D341Med (cell line): Measurements from ENCODE around the gene SETD1B.

ENCODE experiments used
- DNase-seq: peaks from one replicate; pipeline ENCODE4 v3.0.0; 2012; ENCODE audit warnings: low spot score

The SETD1B gene

DNA sequence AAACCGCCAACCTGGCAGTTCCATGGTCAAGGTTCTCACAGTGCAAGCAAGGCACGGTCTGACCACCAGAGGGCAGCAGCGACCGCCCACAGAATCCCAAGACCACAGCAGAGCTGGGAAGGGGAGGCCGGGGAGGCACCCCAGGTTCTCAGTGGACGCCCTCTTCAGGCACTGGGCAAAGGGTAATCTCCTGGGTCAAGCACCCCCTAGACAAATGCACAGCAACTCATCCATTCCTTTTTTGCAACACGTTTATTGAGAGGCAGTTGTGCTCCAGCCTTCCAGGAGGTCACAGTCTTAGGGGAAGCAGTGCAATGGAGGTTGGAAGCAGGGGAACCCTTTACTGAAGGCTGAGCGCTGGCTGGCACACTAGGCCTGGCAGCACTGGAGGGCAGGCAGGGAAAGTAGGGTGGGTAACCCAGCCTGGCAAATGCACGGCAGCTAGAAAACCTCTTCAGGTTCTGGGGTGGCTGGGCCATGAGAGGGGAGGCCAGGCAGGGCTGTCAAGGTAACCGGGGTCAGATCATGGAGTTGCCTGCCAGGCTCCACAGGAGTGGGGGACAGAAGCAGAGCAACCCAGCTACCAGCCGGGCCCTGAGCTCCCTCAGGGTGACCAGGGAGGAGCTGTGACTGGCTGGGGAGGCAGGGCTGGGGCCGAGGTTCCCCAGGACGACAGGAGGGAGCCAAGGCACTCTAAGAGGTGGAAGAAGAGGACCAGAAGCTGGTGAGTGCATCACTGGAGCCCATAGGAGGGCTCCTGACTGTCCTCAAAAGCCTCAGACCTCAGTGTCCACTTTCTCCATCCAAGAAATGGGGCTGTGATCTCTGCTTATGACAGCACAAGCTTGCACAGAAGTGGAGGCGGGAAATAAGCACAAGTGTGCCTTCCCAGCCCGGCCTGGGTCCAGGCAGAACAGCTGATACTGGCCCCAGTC, 8.5 kb upstream of the SETD1B start:
- peak; percentile 81 for DNase-seq

- DNase-seq: peak; percentile 71
Measured at GRCh38 chr12:121796855-121797751, 6.7 kb upstream of the SETD1B start.

- peak; percentile 74 for DNase-seq
Measured at GRCh38 chr12:121797937-121798786, 5.6 kb upstream of the SETD1B start.

- no peak for DNase-seq
Measured at GRCh38 chr12:121798787-121799155, 5.0 kb upstream of the SETD1B start.

DNA sequence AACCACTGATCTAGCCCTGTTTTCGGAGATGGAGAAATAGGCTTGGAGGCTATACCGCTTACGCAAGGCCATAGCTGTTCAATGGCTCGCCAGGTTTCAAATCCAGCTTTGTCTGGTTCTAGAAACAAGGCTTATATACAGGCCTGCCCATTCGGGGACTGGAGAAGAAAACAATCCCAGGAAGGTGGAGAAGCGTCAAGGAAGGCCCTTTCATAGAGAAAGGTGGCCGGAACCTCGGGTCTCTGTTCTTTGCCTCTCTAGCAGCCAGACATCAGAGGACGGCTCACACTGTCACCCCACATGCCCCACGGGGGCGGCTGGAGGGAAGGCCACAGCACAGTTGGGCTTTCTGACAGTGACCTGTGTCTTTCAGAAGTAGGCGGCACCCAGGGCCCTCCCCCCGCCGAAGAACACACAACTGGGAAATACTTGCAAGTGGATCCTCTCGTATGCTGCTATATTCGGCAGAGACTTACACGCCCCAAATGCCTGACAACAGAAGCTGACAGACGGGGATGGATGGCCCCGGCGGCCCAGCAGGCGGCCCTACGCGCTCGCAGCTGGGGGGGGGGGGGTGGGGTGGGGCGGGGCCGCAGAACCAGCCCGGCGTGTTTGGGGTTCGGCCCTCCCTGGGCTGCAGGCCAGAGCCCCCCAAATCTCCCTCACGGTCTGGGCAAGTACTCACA, 4.5 kb upstream of the SETD1B start:
- DNase-seq: peak; percentile 78

- DNase-seq: peak; percentile 74
Measured at GRCh38 chr12:121799842-121800693, 3.7 kb upstream of the SETD1B start.

DNA sequence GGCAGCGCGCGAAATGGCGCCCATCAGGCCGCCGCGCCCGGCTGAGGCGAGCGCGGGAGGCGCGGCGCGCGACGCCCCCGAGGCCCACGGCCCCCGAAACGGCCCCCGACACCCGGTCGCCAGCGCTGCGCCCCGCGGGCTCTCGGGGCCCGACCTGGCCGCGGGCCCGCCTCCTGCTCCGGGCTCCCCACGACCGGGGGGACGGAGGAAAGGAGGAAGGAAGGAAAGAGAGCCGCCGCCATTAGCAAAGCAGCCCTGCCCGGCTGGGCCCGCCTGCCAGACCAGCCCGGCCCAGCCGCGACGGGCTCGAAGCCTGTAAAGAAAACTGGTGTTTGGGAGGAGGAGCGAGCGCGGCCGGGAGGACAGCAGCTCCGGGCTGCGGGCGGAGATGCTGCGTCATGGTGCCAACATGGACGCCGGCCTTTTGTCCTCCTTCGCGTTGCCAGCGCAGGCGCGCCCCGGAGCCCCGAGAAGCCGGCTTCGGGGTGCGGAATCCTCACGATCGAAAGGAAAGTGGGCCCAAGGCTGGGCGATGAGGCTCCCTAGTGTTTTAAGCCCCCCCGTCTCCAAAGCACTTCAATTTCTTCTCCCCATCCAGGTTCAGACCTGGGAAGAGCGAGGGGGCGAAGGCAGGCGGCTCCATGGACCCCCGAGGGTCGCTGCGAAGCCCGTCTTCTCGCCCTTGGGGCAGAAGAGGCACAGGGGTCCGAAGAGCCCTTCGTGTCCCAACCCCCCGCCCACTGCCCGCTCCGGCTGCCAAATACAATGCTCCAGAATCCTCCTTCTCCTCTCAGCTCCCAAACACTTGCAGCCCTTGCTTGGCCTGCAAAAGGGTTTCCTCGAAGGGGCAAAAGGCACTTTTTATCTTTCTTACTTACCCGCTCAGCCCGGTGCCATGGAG, 2.9 kb upstream of the SETD1B start:
- peak; percentile 52 for DNase-seq

- no peak for DNase-seq
Measured at GRCh38 chr12:121801595-121802484, 2.0 kb upstream of the SETD1B start.

DNA sequence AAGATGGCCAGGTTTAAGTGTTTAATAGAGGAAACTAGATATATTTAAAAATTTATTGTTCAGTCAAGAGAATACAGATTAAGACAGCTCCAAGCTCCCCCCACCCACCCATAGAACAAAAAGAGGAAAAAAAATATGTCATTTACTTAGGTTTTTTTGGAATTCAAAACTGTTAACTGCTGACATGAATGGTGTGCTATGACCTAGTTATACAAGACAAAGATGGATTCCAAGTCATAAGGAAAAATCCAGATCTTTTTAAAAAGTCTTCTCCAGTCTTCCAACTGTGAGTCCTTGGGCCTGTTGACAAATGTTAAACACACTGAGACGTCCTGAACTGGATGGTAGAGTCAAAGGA, 1.3 kb upstream of the SETD1B start:
- no peak for DNase-seq

DNA sequence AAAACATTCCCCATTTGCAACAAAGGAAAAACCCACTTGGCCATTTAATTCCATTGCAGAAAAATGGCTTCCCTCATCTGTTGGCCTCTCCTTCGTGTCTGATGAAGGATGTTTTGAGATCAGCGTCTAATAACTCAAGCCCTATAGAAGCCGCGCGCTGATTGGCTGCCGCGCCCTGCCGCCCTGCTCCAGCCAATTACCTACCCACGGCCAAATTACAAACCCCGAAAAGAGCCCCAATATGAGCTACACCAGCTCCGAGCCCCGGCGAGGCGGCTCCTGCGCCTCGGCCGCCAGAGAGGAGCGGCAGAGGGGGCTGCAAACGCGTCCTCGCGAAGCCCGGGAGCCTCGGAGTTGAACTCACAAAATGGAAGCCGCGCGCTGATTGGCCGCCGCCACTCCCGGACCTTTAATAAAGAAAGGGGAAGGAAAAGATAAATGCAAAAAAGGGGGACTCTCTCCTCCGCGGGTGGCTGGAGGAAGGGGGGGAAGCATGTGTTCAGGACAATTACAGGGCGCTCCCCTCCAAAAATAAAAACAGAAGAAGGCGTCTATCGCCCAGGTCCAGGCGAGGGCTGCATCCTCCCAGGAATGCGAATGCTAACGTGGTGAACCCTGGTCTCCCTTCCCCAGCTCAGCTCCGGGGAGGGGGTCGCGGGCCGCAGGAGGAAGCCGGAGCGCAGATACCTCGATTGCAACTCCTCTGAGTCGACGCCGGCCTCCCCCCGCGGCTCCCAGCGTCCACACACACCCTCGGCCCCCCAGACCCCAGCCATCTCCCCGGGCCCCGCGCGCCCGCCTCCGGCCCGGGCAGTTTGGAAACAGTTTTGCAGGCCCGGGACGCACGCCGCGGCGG, 738 bp upstream of the SETD1B start:
- DNase-seq: peak; percentile 93

- DNase-seq: peak; percentile 48
Measured at GRCh38 chr12:121804417-121805111, 755 bp downstream of the SETD1B start.

- DNase-seq: no peak
Measured at GRCh38 chr12:121805171-121806008, 1.6 kb downstream of the SETD1B start.

DNA sequence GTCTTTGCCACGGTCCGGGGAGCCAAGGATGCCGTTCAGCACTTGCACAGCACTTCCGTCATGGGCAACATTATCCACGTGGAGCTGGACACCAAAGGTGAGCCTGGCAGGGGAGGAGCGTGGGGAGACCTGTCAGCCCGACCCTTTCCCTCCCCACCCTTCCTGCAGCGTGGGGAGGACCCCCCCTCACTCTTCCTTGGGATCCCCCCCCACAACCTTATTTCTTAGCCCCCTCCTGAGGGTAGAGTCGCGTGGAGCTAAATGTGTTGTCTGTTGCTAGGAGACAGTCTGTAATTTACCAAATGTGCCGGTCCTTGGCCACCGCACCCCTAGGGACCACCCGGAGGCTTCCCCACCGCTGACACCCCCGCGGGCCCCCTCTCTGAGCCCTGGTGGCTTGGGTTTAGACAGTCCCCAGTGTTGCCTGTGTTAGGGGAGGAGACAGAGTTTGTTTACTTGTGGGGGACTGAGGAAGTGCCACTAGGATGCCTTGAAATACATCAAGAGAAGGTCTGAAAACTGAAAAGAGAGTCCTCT, 2.3 kb downstream of the SETD1B start:
- no peak for DNase-seq

DNA sequence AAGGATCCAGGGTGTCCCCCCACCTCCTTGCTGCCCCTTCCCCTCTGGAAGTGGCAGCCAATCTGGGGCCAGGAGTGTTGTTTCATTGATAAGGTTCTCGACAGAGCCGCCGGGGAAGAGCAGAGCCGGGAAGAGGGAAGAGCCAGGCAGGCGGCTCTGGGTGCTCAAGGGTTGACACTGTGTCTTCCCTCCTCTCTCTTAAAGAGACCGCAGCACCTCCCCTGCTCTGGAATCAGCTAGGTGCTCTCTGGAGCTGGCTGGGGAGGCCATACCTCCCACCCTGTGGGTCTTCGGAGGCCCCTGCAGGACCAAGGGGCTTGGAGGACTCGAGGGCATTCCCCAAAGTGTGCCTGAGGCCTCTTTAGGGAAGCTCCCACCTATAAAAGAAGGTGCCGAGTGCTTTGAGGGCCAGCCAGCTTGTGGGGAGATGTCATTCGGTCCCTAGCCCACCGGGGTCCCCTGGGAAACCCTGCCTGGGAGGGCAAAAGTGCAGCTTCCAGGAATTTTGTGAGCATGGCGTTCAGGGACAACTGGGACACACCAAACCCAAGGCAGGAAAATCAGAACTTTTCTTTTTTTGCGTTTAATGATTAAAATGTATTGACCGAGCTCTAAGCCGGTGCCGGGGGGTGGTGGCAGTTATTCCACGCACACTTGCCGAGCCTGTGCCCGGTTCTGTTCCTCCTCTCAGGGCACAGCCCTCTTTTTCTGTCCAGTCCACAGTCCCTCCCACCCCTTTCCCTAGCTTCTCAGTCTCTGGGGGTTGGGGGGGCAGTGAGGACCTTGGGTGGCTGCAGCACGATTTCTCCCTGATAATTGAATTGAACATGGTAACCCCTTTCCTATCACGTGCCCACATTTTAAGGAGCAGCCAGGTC, 3.0 kb downstream of the SETD1B start:
- peak; percentile 59 for DNase-seq
